ENCODE data around the gene NEU4.
"Not testable (repeated sequence)": the region's sequence is repeated elsewhere in the genome, so short reads cannot be mapped to it uniquely, and the experiment has no call there.

NEU4 gene

DNA sequence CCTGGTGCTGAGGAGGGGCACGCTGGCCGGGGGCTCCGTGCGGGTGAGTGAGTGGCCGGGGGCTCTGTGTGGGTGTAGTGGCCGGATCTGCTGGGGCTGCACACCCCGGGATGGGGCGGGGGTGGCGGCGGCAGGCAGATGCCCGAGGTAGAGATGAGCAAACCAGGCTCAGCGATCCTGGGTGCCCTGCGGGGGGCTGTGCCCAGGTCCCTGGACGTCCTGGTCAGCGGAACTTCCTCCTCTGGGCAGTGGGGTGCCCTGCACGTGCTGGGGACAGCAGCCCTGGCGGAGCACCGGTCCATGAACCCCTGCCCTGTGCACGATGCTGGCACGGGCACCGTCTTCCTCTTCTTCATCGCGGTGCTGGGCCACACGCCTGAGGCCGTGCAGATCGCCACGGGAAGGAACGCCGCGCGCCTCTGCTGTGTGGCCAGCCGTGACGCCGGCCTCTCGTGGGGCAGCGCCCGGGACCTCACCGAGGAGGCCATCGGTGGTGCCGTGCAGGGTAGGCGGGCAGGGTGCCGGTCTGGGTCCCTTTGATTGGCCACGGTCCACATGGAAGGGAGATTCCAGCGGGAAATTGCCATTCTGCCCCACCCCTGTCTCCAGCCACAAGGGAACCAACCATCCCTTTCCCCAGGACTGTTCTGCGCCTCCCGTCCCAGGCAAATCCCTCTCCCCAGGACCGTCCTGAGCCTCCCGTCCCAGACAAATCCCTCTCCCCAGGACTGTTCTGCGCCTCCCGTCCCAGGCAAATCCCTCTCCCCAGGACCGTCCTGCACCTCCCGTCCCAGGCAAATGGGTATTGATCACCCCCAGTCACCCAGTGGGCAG is 5.9 kb downstream of the NEU4 start:
- no peak for DNase-seq

DNA sequence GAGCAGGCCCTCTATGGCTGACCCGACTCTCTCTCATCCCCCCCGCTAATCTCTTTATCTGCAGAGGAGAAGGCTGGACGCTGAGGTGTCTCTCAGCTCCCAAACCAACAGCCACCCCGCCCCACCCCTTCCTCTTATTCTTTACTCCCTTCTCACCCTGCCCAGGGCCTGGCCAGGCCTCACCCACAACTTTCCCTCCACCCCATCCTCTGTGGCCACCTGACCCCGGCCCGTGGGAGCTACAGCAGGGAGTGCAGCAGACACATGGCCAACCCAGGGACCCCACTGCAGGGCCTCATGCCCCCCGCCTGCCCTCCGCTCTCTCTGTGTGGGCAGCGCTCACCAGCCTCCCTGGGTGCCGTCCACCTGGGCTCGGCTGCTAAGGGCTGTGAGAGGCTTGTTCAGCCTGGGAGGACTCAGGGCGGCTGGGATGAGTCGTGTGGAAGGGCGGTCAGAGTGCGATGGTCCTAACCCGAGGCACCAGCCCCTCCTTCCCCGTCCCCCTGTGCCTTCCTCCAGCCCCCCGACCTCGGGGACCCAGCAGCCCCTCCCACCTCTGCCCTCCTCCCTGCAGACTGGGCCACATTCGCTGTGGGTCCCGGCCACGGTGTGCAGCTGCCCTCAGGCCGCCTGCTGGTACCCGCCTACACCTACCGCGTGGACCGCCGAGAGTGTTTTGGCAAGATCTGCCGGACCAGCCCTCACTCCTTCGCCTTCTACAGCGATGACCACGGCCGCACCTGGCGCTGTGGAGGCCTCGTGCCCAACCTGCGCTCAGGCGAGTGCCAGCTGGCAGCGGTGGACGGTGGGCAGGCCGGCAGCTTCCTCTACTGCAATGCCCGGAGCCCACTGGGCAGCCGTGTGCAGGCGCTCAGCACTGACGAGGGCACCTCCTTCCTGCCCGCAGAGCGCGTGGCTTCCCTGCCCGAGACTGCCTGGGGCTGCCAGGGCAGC is 6.8 kb downstream of the NEU4 start:
- no peak for DNase-seq

DNA sequence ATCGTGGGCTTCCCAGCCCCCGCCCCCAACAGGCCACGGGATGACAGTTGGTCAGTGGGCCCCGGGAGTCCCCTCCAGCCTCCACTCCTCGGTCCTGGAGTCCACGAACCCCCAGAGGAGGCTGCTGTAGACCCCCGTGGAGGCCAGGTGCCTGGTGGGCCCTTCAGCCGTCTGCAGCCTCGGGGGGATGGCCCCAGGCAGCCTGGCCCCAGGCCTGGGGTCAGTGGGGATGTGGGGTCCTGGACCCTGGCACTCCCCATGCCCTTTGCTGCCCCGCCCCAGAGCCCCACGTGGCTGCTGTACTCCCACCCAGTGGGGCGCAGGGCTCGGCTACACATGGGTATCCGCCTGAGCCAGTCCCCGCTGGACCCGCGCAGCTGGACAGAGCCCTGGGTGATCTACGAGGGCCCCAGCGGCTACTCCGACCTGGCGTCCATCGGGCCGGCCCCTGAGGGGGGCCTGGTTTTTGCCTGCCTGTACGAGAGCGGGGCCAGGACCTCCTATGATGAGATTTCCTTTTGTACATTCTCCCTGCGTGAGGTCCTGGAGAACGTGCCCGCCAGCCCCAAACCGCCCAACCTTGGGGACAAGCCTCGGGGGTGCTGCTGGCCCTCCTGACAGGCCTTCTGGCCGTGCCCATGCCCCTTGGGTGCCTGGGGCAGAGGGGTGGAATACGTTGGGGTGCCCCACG is 7.6 kb downstream of the NEU4 start:
- no peak for DNase-seq

GRCh38 chr2:241817126-241817820 is 8.3 kb downstream of the NEU4 start:
- DNase-seq: no peak

GRCh38 chr2:241817821-241818215 is 8.8 kb downstream of the NEU4 start:
- not testable (repeated sequence) for DNase-seq

DNA sequence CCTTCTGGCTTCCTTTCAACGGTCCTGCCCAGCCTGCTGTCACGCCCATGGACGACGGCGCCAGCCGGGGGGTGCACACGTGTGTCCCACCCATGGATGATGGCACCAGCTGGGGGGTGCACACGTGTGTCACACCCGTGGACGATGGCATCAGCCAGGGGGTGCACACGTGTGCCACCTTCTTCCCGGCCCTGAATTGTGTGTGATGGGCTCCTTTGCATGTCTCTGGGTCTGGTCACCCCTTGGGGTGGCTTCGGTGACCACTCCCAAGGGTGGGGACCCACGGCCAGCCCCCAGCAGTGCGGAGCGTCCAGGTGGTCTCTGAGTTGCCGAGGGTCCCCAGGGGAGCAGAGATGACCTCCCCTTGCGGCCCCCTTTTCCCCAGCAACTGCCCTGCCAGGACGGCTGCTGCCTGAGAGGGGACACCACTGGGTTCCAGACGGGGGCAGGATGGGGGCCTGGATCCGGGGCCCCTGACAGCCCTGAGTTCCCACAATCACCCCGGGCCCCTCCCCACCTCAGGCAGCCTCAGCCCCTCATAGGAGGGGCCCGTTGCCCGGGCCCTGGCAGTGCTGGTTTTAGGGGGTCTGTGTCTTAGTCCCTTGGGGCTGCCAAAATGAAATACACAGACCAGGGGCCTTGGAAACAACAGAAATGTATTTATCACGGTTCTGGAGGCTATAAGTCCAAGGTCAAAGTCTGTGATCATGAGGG is 9.4 kb downstream of the NEU4 start:
- no peak for DNase-seq

- DNase-seq: no peak
Observed at GRCh38 chr2:241818943-241819270, 9.9 kb downstream of the NEU4 start.

DNA sequence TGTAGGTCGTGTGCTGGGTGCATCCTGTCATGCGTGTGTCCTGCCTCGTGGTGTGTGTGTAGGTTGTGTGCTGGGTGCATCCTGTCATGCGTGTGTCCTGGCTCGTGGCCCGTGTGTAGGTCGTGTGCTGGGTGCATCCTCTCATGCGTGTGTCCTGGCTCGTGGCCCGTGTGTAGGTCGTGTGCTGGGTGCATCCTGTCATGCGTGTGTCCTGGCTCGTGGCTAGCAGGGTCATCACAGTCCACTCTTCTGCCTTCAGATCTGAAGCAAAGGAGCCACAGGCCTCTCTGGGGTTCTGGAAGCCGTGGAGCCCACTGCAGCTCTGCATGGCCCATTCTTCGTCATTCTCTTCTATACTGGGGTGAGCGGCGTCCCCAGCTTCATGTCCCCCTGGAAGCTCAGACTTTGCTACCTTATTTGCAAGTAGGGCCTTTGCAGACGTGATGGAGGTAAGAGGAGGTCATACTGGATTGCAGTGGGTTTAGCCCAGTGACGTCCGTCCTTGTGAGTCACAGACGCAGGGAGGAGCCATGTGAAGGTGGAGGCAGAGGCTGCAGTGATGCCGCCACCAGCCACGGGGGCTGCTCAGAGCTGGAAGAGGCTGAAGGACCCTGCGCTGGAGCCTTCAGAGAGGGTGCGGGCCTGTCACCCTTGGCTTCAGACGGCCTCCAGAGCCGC is 11.1 kb downstream of the NEU4 start:
- DNase-seq: not testable (repeated sequence)

DNA sequence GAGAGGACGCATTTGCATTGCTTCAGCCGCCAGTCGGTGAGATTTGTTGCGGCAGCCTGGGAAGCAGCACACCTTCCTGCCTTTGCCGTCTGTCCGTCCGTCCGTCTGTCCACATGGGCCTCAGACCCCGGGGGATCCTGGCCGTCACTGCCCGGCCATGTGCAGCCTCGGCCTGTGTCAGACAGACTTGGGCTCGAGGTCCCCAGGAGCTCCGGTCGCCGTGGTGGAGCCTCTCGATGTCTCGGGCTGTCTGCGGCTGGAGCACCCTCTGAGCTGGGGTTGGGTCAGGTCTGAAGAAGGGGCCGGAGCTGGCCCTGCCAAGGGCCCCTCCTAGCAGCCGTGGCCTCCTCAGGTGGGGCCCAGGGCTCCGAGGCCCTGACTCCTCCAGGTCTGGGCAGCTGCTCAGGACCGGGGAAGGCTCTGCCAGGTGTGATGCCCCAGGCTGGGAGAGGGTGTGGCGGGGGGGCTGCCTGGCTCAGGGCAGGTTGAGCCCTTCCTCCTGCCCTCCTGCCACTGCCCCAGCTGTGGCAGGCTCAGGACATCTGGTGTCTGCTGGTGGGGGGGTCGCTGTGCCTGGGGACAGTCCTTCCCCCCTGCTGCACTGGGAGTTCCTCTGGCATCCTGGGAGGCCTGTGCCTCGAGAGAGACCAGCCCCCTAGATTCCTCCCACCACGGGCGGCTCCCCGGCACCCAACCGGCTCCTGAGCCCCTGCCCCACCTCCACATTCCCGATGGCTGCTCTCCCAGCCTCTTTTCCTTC is 11.8 kb downstream of the NEU4 start:
- no peak for DNase-seq

- DNase-seq: no peak
Observed at GRCh38 chr2:241821460-241822263, 12.7 kb downstream of the NEU4 start.

DNA sequence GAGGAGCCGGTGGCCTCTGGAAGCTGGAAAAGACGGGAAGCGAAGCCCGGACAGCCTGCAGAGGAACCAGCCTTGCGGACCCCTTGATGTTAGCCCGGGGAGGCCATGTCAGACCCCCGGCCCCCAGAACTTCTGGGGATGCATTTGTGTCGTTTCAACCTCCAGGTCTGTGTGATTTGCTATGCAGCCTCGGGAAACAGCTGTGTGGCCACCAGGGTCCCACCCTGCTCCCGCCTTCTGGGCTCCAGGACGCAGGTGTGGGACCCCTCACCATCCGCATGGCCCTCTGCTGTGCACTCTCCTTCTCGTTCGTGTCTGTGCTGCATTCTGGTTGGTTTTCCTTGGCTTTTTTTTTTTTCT is 13.3 kb downstream of the NEU4 start:
- DNase-seq: no peak

DNA sequence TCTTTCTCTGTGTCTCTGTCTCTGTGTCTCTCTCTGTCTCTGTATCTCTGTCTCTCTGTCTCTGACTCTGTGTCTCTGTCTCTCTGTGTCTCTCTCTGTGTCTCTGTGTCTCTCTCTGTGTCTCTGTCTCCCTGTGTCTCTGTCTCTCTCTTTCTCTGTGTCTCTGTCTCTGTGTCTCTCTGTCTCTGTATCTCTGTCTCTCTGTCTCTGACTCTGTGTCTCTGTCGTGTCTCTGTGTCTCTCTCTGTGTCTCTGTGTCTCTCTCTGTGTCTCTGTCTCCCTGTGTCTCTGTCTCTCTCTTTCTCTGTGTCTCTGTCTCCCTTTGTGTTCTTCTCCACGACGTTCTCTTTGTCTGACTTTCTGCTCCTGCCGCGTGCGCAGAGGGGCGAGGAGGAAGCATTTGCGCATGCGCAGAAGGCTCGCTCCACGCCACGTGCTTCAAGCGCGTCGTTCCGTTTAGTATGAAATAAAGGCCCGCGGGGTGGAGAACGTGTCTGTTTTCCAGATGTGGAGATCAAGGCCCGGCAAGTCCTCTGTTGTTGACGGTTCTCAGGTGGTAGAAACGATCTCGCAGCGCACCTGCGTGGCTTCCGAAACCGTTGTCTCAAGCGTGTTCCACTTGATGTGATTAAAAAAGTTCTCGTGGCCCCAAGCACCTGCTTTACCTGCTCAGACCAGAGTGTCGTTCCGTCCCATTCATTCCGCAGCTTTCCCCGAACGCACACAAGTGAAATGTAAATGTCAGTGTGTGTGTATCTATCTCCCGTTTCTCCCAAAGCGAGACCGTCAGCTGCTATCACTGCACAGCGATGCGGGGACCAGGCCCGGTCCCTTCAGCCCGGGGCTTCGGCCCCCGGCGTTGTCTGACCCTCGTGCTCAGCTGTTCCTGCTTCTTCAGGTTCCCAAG is 14.8 kb downstream of the NEU4 start:
- DNase-seq: not testable (repeated sequence)

DNA sequence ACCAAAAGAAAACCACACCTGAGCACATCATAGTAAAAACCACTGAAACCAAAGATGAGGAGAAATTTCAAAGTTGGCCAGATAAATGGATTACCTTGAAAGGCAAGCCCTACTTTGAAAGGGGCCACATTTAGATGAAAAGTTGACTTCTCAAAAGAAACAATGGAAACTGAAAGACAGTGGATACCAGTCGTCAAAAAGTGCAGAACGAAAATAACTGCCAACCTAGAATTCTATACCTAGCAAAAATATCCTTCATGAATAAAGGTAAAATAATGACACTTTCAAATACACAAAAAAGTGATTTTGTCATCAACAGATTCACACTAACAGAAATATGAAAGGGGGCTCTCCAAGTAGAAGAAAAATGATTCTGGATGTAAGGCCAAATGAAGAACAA is 18.4 kb downstream of the NEU4 start:
- DNase-seq: no peak

GRCh38 chr2:241833101-241833663 is 24.2 kb downstream of the NEU4 start:
- DNase-seq: no peak

DNA sequence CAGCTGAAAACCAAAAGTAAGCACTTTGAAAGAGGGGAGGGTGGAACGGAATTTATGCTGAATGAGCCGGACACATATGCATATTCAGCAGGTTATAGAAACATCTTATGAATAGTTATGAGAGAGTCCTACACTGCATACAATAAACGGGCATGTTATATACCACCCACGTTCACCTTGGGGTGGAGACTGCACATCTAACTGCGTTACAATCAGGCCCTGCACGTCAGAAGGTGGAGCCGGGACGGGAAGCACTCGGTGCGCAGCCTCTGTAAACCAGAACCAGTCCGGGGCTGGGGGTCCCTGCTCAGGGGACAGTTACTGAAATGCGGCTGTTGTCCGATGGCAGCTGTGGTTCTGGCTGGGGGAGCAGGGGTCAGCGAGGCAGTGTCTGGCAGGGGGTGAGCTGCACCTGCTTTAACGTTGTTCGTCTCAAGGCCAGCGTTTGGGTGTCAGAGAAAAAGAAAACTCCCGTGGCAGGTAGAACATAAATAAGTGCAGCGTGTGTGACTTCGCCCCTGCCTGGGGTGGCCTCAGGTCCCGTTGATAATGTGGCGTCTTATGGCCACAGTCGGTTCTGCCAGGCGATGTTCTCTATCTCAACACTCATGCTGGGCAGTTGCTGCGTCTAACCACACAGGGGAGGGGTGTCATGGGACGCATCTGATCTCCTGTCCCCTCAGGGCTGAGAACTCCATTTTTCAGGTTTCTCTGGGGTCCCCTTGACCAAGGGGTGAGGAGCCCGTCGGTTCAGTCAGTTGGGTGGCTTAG is 24.9 kb downstream of the NEU4 start:
- not testable (repeated sequence) for DNase-seq

DNA sequence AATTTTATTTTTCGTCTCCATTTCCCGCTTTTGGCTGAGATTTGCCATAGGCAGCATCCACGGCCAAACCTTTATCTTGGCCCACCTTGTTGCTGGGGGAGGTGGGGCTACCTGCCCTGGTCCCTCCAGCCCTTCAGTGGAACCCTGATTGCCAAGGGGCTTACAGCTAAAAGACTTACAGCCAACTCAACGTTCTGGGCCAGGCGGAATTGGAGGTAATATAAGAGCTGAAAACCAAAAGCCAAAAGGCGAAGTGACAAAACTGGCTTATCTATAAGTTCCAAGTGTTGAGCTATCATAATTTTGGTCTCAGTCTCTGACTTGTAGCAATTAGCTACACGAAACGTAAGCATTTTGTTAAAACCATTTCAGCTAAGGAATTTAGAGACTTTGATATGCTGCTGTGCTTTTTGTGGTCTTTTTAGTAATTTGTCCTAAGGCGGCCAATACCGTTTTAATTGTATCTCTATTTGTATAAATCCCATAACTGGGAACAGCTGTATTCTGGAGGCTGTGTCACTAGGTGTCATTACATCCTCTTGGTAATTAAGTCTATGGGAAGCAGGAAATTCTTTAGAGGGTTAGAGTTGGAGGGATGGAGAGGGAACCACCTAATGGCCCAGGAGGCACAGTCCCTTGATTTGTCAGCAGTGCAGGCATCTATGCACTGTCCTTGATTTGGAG is 25.7 kb downstream of the NEU4 start:
- no peak for DNase-seq

GRCh38 chr2:241835611-241836010 is 26.6 kb downstream of the NEU4 start:
- DNase-seq: no peak

All from stimulated activated CD4-positive, alpha-beta T cell treated with anti-CD3 and anti-CD28 coated beads, Interleukin-4, amount 100 ng/mL, for 1 hour (primary cell).